SK-N-MC (cell line): ENCODE measurements around the gene LRIG1.

Experiments
- EZH2 ChIP-seq: fragments of 200-600 bp; sonication (generic); IDR thresholded peaks from one replicate; pipeline ENCODE4 v1.6.1; 2017; ENCODE audit warnings: antibody characterized with exemption
- FOXP2 ChIP-seq: optimal IDR thresholded peaks from 2 replicates; pipeline ENCODE3; 2011; ENCODE audit warnings: mild to moderate bottlenecking, moderate library complexity; ENCODE audit not compliant: insufficient read depth; ENCODE audit errors: extremely low read length, control extremely low read depth
- POLR2AphosphoS5 ChIP-seq: IDR thresholded peaks from 2 replicates; pipeline ENCODE4 v1.6.1; 2012; ENCODE audit warnings: mild to moderate bottlenecking, low read depth, low read length, borderline replicate concordance

GRCh38 chr3:66437341-66437929 lies 63.4 kb downstream of the LRIG1 start:
- TF ChIP-seq EZH2 (no peak), POLR2AphosphoS5 (no peak), FOXP2 (no peak)
